GM21737 (cell line): ENCODE measurements around the gene RPH3AL.
"Not testable (repeated sequence)": the region's sequence is repeated elsewhere in the genome, so short reads cannot be mapped to it uniquely, and the experiment has no call there.

Experiments
- ATAC-seq: cut with Tn5 transposase; IDR thresholded peaks from one replicate; pipeline ENCODE4 v1.9.1; 2021; ENCODE audit warnings: mild to moderate bottlenecking, moderate library complexity; ENCODE audit not compliant: unreplicated experiment

RPH3AL gene

GRCh38 chr17:379531-380465 is 27.2 kb upstream of the RPH3AL start:
- no peak for ATAC-seq

- no peak for ATAC-seq
These were observed 25.5 kb upstream of the RPH3AL start for GRCh38 chr17:378068-378467.

GRCh38 chr17:376936-377863 is 24.6 kb upstream of the RPH3AL start:
- no peak for ATAC-seq

GRCh38 chr17:373613-374230 is 21.1 kb upstream of the RPH3AL start:
- no peak for ATAC-seq

- ATAC-seq: no peak
These were observed 19.8 kb upstream of the RPH3AL start for GRCh38 chr17:372157-373152.

GRCh38 chr17:371583-371982 is 19.0 kb upstream of the RPH3AL start:
- no peak for ATAC-seq

- not testable (repeated sequence) for ATAC-seq
These were observed 15.0 kb upstream of the RPH3AL start for GRCh38 chr17:367656-368055.

GRCh38 chr17:366657-367615 is 14.3 kb upstream of the RPH3AL start:
- ATAC-seq: not testable (repeated sequence)

- ATAC-seq: no peak
These were observed 12.2 kb upstream of the RPH3AL start for GRCh38 chr17:364766-365165.

GRCh38 chr17:364308-364707 is 11.7 kb upstream of the RPH3AL start:
- no peak for ATAC-seq

- no peak for ATAC-seq
These were observed 10.1 kb upstream of the RPH3AL start for GRCh38 chr17:362721-363120.

GRCh38 chr17:360092-360750 is 7.6 kb upstream of the RPH3AL start:
- ATAC-seq: no peak

- ATAC-seq: no peak
These were observed 6.0 kb upstream of the RPH3AL start for GRCh38 chr17:358491-359151.

- no peak for ATAC-seq
These were observed 5.0 kb upstream of the RPH3AL start for GRCh38 chr17:357644-358043.

- ATAC-seq: no peak
These were observed 4.2 kb upstream of the RPH3AL start for GRCh38 chr17:356671-357434.

GRCh38 chr17:354651-355556 is 2.3 kb upstream of the RPH3AL start:
- ATAC-seq: no peak
